SK-N-SH (cell line): ENCODE results near the gene FGF18. TPM values are rescaled to one million over a fixed set of nuclear protein-coding genes. Genes with fewer than 3 reads are reported as not detected.

Source experiments
- CTCF ChIA-PET: fragments of 300-600, 350-600 bp; formaldehyde crosslinking; extraction: SDS; loops from one replicate; lab custom pipeline; 2021; lab: Yijun Ruan, JAX
- POLR2A ChIA-PET: fragments of 350-600 bp; sonication (Branson Sonifier 250); formaldehyde crosslinking; extraction: SDS; loops from one replicate; lab custom pipeline; 2020; ENCODE audit warnings: antibody characterized with exemption, inconsistent platforms; lab: Yijun Ruan, JAX
- DNase-seq: peaks from one replicate; pipeline ENCODE4 v3.0.0; 2012
- H2AFZ ChIP-seq: fragments of 200-600 bp; sonication (generic); 2 replicates; pipeline ENCODE4 v1.8.1; 2016; ENCODE audit warnings: antibody characterized with exemption, mild to moderate bottlenecking, low read depth
- H3F3A ChIP-seq: fragments of 200-600 bp; sonication (generic); replicated peaks from 2 replicates; pipeline ENCODE3; 2016; ENCODE audit warnings: antibody characterized with exemption, mild to moderate bottlenecking; ENCODE audit not compliant: insufficient read depth
- H3K27ac ChIP-seq, 2 experiments: fragments of 200-500 bp in 1 of 2; fragments of 200-600 bp in 1 of 2; sonication (Bioruptor generic) in 1 of 2; sonication (generic), shearing (Covaris generic) in 1 of 2; 2 replicates each; pipeline versions ENCODE4 v1.5.1 to v1.6.1; 2014 to 2016; ENCODE audit warnings: low read depth in 2 of 2, inconsistent platforms in 1 of 2, low read length in 1 of 2, mild to moderate bottlenecking in 1 of 2, mixed read lengths in 1 of 2
- H3K27me3 ChIP-seq: fragments of 200-600 bp; sonication (generic), shearing (Covaris generic); 2 replicates; pipeline ENCODE4 v1.6.1; 2016; ENCODE audit warnings: mixed run types; ENCODE audit not compliant: insufficient read depth
- H3K36me3 ChIP-seq, 2 experiments: fragments of 200-500 bp in 1 of 2; fragments of 200-600 bp in 1 of 2; sonication (Bioruptor generic) in 1 of 2; sonication (generic) in 1 of 2; replicated peaks in 1 of 2; 2 replicates each; pipeline versions ENCODE3 to v1.5.1; 2014 to 2016; ENCODE audit warnings: low read length in 1 of 2, mild to moderate bottlenecking in 1 of 2; ENCODE audit not compliant: insufficient read depth in 2 of 2, control insufficient read depth in 1 of 2
- H3K4me1 ChIP-seq, 2 experiments: fragments of 200-500 bp in 1 of 2; fragments of 200-600 bp in 1 of 2; sonication (Bioruptor generic) in 1 of 2; sonication (generic), shearing (Covaris generic) in 1 of 2; 2 replicates each; pipeline versions ENCODE4 v1.5.1 to v1.6.1; 2014 to 2016; ENCODE audit warnings: low read depth in 1 of 2, low read length in 1 of 2, mixed run types in 1 of 2; ENCODE audit not compliant: insufficient read depth in 2 of 2, control insufficient read depth in 1 of 2
- H3K4me2 ChIP-seq: fragments of 200-600 bp; sonication (generic), shearing (Covaris generic); 2 replicates; pipeline ENCODE4 v1.6.1; 2017; ENCODE audit warnings: mixed run types
- H3K4me3 ChIP-seq, 2 experiments: fragments of 200-500 bp in 1 of 2; fragments of 200-600 bp in 1 of 2; sonication (Bioruptor generic) in 1 of 2; sonication (generic), shearing (Covaris generic) in 1 of 2; 2 replicates each; pipeline versions ENCODE4 v1.5.1 to v1.8.1; 2014 to 2016; ENCODE audit warnings: low read depth in 2 of 2, inconsistent platforms in 1 of 2, low read length in 1 of 2, mild to moderate bottlenecking in 1 of 2, mixed read lengths in 1 of 2, moderate library complexity in 1 of 2
- H3K79me2 ChIP-seq: fragments of 200-600 bp; sonication (generic); 2 replicates; pipeline ENCODE4 v1.8.1; 2017; ENCODE audit warnings: mild to moderate bottlenecking; ENCODE audit not compliant: insufficient read depth
- H3K9ac ChIP-seq: fragments of 200-600 bp; sonication (generic); 2 replicates; pipeline ENCODE4 v1.6.1; 2017; ENCODE audit warnings: mixed run types
- H3K9me2 ChIP-seq: fragments of 200-600 bp; sonication (generic); 2 replicates; pipeline ENCODE4 v1.6.1; 2017; ENCODE audit warnings: mixed run types
- H3K9me3 ChIP-seq: fragments of 200-600 bp; sonication (generic); 2 replicates; pipeline ENCODE4 v1.6.1; 2017; ENCODE audit warnings: mixed run types, mild to moderate bottlenecking, moderate library complexity
- H4K20me1 ChIP-seq: fragments of 200-600 bp; sonication (generic); 2 replicates; pipeline ENCODE4 v1.6.1; 2017; ENCODE audit warnings: mild to moderate bottlenecking, mixed run types; ENCODE audit not compliant: insufficient read depth
- ELF1 ChIP-seq: IDR thresholded peaks from 2 replicates; pipeline ENCODE4 v1.4.0; 2012
- FOSL2 ChIP-seq: IDR thresholded peaks from 2 replicates; pipeline ENCODE4 v1.4.0; 2012; ENCODE audit warnings: low read depth, mild to moderate bottlenecking, moderate library complexity, borderline replicate concordance
- GABPA ChIP-seq: IDR thresholded peaks from 2 replicates; pipeline ENCODE4 v1.4.0; 2012; ENCODE audit warnings: low read depth, mild to moderate bottlenecking
- GATA2 ChIP-seq: sonication (generic); formaldehyde crosslinking; IDR thresholded peaks from 2 replicates; pipeline ENCODE4 v1.5.0; 2020; ENCODE audit warnings: mild to moderate bottlenecking, missing genetic modification reagents
- MEF2A ChIP-seq: IDR thresholded peaks from 2 replicates; pipeline ENCODE4 v1.4.0; 2012; ENCODE audit warnings: low read depth, borderline replicate concordance
- MXI1 ChIP-seq: IDR thresholded peaks from 2 replicates; pipeline ENCODE4 v1.6.1; 2012; ENCODE audit warnings: mild to moderate bottlenecking, low read depth, low read length, improper control_type of control experiment
- RAD21 ChIP-seq: IDR thresholded peaks from 2 replicates; pipeline ENCODE4 v1.6.1; 2012; ENCODE audit warnings: mild to moderate bottlenecking, low read length
- RFX5 ChIP-seq: IDR thresholded peaks from 2 replicates; pipeline ENCODE4 v1.6.1; 2012; ENCODE audit warnings: mild to moderate bottlenecking, improper control_type of control experiment, low read length
- RXRA ChIP-seq: IDR thresholded peaks from 2 replicates; pipeline ENCODE4 v1.4.0; 2012; ENCODE audit warnings: low read depth, mild to moderate bottlenecking, borderline replicate concordance
- SIN3A ChIP-seq: IDR thresholded peaks from 2 replicates; pipeline ENCODE4 v1.6.1; 2012; ENCODE audit warnings: low read depth, mild to moderate bottlenecking, low read length, moderate library complexity, borderline replicate concordance
- SMC3 ChIP-seq: IDR thresholded peaks from 2 replicates; pipeline ENCODE4 v1.6.1; 2012; ENCODE audit warnings: low read depth, low read length, improper control_type of control experiment
- TCF12 ChIP-seq: IDR thresholded peaks from 2 replicates; pipeline ENCODE4 v1.4.0; 2012
- TEAD4 ChIP-seq: IDR thresholded peaks from 2 replicates; pipeline ENCODE4 v1.4.0; 2012; ENCODE audit warnings: mild to moderate bottlenecking, borderline replicate concordance; ENCODE audit not compliant: insufficient read depth
- WGBS: methylation state at CpG from one replicate; pipeline ENCODE4 v1.1.6; 2017; ENCODE audit warnings: low lambda C conversion rate; 5-methylcytosine and 5-hydroxymethylcytosine counted together
- polyA plus RNA-seq, 3 experiments: library from polyadenylated mRNA; depleted of rRNA; stranded (reverse); fragments of >200 nt; gene quantifications; 2 replicates each; pipeline ENCODE4 v1.2.3, GENCODE V29; 2012
- TF ChIP-seq, protein P1 (sequence below): IDR thresholded peaks from 2 replicates; pipeline ENCODE4 v1.4.0; 2012; ENCODE audit warnings: low read depth, borderline replicate concordance
- TF ChIP-seq, protein P2 (sequence below): IDR thresholded peaks from 2 replicates; pipeline ENCODE4 v1.4.0; 2012; ENCODE audit warnings: low read depth, borderline replicate concordance
- TF ChIP-seq, protein P3 (sequence below): fragments of 150-350 bp; IDR thresholded peaks from 2 replicates; pipeline ENCODE4 v1.6.1; 2017; ENCODE audit warnings: antibody characterized with exemption, low read length, low read depth, borderline replicate concordance
- TF ChIP-seq, protein P4 (sequence below): fragments of 150-350 bp; IDR thresholded peaks from 2 replicates; pipeline ENCODE4 v1.6.1; 2016; ENCODE audit warnings: mild to moderate bottlenecking, low read depth, low read length

The FGF18 gene
- polyA plus RNA-seq, 1 of the 3 experiments (the other 2 are of a cell fraction) = 0.89 TPM

DNA sequence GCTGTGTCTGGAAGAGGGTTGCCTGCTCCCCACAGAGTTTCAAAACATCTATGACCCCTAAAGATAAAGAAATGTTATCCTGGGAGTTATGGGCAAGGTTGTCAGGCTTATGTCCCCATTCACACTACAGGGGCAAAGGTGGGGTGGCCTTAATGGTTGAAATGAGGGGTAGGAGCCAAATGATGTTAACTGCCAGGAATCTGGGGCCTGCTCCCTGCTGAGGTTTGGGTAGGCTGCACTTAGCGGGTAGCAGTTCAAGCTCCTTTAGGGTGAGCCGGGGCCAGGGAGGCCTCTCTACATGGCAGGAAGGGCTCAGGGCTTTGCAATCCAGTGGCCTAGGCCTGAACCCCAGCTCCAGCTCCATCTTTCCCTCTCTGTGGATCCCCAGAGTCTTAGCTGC, 3.0 kb downstream of the FGF18 start (continued):
- TF ChIP-seq, protein P1, sequence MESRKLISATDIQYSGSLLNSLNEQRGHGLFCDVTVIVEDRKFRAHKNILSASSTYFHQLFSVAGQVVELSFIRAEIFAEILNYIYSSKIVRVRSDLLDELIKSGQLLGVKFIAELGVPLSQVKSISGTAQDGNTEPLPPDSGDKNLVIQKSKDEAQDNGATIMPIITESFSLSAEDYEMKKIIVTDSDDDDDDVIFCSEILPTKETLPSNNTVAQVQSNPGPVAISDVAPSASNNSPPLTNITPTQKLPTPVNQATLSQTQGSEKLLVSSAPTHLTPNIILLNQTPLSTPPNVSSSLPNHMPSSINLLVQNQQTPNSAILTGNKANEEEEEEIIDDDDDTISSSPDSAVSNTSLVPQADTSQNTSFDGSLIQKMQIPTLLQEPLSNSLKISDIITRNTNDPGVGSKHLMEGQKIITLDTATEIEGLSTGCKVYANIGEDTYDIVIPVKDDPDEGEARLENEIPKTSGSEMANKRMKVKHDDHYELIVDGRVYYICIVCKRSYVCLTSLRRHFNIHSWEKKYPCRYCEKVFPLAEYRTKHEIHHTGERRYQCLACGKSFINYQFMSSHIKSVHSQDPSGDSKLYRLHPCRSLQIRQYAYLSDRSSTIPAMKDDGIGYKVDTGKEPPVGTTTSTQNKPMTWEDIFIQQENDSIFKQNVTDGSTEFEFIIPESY = no peak
- no peak for TF ChIP-seq FOSL2
- no peak for TF ChIP-seq RFX5
- no peak for TF ChIP-seq GATA2 (CRISPR knock-in tag)
- no peak for TF ChIP-seq RXRA
- TF ChIP-seq, protein P2, sequence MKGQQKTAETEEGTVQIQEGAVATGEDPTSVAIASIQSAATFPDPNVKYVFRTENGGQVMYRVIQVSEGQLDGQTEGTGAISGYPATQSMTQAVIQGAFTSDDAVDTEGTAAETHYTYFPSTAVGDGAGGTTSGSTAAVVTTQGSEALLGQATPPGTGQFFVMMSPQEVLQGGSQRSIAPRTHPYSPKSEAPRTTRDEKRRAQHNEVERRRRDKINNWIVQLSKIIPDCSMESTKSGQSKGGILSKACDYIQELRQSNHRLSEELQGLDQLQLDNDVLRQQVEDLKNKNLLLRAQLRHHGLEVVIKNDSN = no peak

DNA sequence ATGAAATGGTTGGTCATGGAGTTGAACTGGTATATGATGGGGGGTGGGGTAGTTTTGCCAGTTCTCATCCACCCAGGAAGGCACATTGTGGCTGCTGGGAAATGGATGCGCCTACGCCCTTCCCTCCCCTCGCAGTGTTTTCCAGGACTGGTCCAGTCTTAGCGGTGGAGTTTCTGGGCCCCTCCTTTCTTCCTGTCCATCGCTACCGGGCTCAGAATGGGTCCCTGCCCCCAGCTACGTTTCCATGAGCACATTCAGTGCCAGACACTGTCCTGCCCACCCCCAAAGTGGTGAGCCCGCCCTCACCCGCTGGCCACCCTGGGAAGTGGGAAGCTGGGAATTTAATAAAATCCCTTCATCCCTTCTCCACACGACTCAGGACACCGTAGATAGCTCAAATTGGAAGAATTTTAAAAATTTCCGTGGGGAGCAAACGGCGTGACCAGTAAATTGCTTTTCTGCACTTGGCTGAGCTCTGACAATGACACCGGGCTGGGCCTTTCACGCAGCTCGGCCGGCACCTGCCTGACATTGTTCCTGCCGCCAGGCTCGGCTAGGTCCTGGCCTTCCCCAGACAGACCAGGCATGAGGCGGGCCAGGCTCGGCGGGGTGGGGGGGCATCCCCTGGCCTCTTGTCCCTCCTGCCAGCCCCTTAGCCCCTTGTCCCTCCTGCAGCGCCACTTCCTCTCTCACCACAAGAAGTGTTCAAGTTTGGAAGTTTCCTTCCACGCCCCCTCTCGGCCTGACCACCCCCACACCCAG, 3.6 kb downstream of the FGF18 start:
- no peak overlapping the region for H3K4me3 ChIP-seq
- H3F3A ChIP-seq = peaks cover 5% of the 10 kb centered on the region
- 95% methylated on average over 26 of the region's 26 CpGs for WGBS
- H3K9me2 ChIP-seq = no peaks in the 10 kb centered on the region
- no peaks in the 10 kb centered on the region for H3K9me3 ChIP-seq
- ChIA-PET CTCF (interaction anchor here (1.0 to 1.1 kb wide), 2 partner anchors 48 to 485 kb away, joined by 3 read pairs; no protein-coding TSS in a partner anchor), POLR2A (no interaction called here)
- H3K27ac ChIP-seq = no peak overlapping the region
- H3K36me3 ChIP-seq = no peaks in the 10 kb centered on the region
- no peak overlapping the region for H2AFZ ChIP-seq
- peak; percentile 24 for DNase-seq
- no peaks in the 10 kb centered on the region for H3K79me2 ChIP-seq
- no peak overlapping the region for H3K4me2 ChIP-seq
- no peaks in the 10 kb centered on the region for H3K27me3 ChIP-seq
- peaks cover 26% of the 10 kb centered on the region for H4K20me1 ChIP-seq
- no peak overlapping the region for H3K9ac ChIP-seq
- peaks cover 0 to 32% of the 10 kb centered on the region in 2 experiments; a peak in 1 of 4 replicates for H3K4me1 ChIP-seq
- TF ChIP-seq ELF1 (no peak), MEF2A (no peak), SMC3 (no peak), GABPA (no peak), TCF12 (no peak), SIN3A (no peak), RAD21 (no peak), MXI1 (no peak), GATA2 (CRISPR knock-in tag) (no peak), TEAD4 (no peak)
- TF ChIP-seq, protein P1 = no peak
- TF ChIP-seq, protein P2 = no peak
- TF ChIP-seq, protein P3, sequence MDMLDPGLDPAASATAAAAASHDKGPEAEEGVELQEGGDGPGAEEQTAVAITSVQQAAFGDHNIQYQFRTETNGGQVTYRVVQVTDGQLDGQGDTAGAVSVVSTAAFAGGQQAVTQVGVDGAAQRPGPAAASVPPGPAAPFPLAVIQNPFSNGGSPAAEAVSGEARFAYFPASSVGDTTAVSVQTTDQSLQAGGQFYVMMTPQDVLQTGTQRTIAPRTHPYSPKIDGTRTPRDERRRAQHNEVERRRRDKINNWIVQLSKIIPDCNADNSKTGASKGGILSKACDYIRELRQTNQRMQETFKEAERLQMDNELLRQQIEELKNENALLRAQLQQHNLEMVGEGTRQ = no peak
- TF ChIP-seq, protein P4, sequence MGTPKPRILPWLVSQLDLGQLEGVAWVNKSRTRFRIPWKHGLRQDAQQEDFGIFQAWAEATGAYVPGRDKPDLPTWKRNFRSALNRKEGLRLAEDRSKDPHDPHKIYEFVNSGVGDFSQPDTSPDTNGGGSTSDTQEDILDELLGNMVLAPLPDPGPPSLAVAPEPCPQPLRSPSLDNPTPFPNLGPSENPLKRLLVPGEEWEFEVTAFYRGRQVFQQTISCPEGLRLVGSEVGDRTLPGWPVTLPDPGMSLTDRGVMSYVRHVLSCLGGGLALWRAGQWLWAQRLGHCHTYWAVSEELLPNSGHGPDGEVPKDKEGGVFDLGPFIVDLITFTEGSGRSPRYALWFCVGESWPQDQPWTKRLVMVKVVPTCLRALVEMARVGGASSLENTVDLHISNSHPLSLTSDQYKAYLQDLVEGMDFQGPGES = no peak
